ENCODE results near the gene MBD5.

The MBD5 gene

GRCh38 chr2:148554459-148555247 is 533.8 kb downstream of the MBD5 start:
- no peak for DNase-seq

- DNase-seq: no peak
Measured at GRCh38 chr2:148555622-148556294, 534.9 kb downstream of the MBD5 start.

GRCh38 chr2:148557844-148558436 is 537.0 kb downstream of the MBD5 start:
- no peak for DNase-seq

GRCh38 chr2:148560496-148560895 is 539.6 kb downstream of the MBD5 start:
- DNase-seq: no peak

- no peak for DNase-seq
Measured at GRCh38 chr2:148561389-148561788, 540.5 kb downstream of the MBD5 start.

GRCh38 chr2:148565272-148565894 is 544.5 kb downstream of the MBD5 start:
- no peak for DNase-seq

Data from CD4-positive, alpha-beta T cell treated with Interleukin-1 beta for 1 hour (primary cell).